Smooth muscle cell (in vitro differentiated cells): ENCODE results near the gene FAM32A. TPM values are rescaled to one million over a fixed set of nuclear protein-coding genes. Genes with fewer than 3 reads are reported as not detected.

ENCODE experiments used
- DNase-seq: peaks from one replicate; lab custom pipeline; 2025; ENCODE audit not compliant: unreplicated experiment; lab: John Stamatoyannopoulos, UW
- H2AFZ ChIP-seq: fragments of 200-600 bp; sonication (generic); 2 replicates; pipeline ENCODE4 v1.6.0; 2016; ENCODE audit warnings: antibody characterized with exemption, low read depth, mild to moderate bottlenecking
- H3F3A ChIP-seq: fragments of 200-600 bp; sonication (generic); 2 replicates; pipeline ENCODE4 v1.6.0; 2017; ENCODE audit warnings: antibody characterized with exemption, low read depth
- H3K27ac ChIP-seq: fragments of 200-600 bp; sonication (generic); 2 replicates; pipeline ENCODE4 v1.5.1; 2016; ENCODE audit warnings: low read depth, mild to moderate bottlenecking
- H3K27me3 ChIP-seq: fragments of 200-600 bp; sonication (generic); 2 replicates; pipeline ENCODE4 v1.6.1; 2016; ENCODE audit warnings: low read depth, mild to moderate bottlenecking
- H3K36me3 ChIP-seq: fragments of 200-600 bp; sonication (generic); 2 replicates; pipeline ENCODE4 v1.5.1; 2016; ENCODE audit warnings: low read depth
- H3K4me1 ChIP-seq: fragments of 200-600 bp; sonication (generic); 2 replicates; pipeline ENCODE4 v1.5.1; 2016; ENCODE audit warnings: low read depth
- H3K4me2 ChIP-seq: fragments of 200-600 bp; sonication (generic); 2 replicates; pipeline ENCODE4 v1.6.0; 2016; ENCODE audit warnings: mild to moderate bottlenecking
- H3K4me3 ChIP-seq: fragments of 200-600 bp; sonication (generic); 2 replicates; pipeline ENCODE4 v1.5.1; 2016; ENCODE audit warnings: mild to moderate bottlenecking
- H3K79me2 ChIP-seq: fragments of 200-600 bp; sonication (generic); 2 replicates; pipeline ENCODE4 v1.6.0; 2016; ENCODE audit warnings: low read depth, mild to moderate bottlenecking
- H3K9ac ChIP-seq: fragments of 200-600 bp; sonication (generic); 2 replicates; pipeline ENCODE4 v1.6.0; 2016; ENCODE audit warnings: low read depth
- H3K9me3 ChIP-seq: fragments of 200-600 bp; sonication (generic); replicated peaks from 2 replicates; pipeline ENCODE4 v1.5.1; 2016; ENCODE audit warnings: low read depth
- H4K20me1 ChIP-seq: fragments of 200-600 bp; sonication (generic); 2 replicates; pipeline ENCODE4 v1.6.0; 2016; ENCODE audit warnings: low read depth
- WGBS: methylation state at CpG from one replicate; pipeline ENCODE4 v1.1.7; 2016; ENCODE audit warnings: low lambda C conversion rate; 5-methylcytosine and 5-hydroxymethylcytosine counted together
- polyA plus RNA-seq: library from polyadenylated mRNA; unstranded; fragments of >200 nt; fragmentation: Nextera tagmentation; extraction: Ambion mirVana; gene quantifications from 2 replicates; pipeline ENCODE4 v1.2.1, GENCODE V29; 2016
- total RNA-seq: library from RNA; depleted of rRNA; stranded (reverse); fragments of >200 nt; gene quantifications from 2 replicates; pipeline ENCODE4 v1.2.3, GENCODE V29; 2014
- TF ChIP-seq, protein P1 (sequence below): fragments of 200-600 bp; sonication (generic); IDR thresholded peaks from 2 replicates; pipeline ENCODE4 v1.5.1; 2017; ENCODE audit warnings: borderline replicate concordance, mild to moderate bottlenecking, antibody characterized with exemption; ENCODE audit not compliant: insufficient read depth, poor library complexity, severe bottlenecking

The FAM32A gene
- total and polyA plus RNA-seq, 2 experiments from 2014 or later: 109 to 132 TPM

DNA sequence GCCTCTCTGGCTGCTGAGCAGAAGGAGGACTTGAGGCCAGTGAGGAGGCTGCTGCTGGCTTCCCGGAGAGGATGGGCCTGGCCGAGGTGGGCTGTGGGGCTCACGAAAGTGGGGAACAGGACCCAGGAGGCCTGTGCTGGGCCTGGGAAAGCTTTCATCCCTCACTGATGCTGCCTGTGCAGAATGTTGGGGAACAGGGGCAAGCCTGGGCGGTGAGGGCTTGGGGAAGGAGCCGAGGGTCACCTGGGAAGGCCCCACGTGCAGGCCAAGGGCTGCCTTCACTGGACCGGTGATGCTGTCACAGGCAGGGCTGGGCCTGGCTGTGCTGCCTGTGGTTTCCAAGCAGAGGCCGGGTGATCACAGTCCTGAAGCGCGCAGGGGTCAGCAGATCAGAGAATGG, 21.9 kb downstream of the FAM32A start:
- Histone ChIP-seq H3K9me3 (no peaks in the 10 kb centered on the region), H3K4me2 (no peak overlapping the region), H3K4me1 (no peaks in the 10 kb centered on the region), H3F3A (no peaks in the 10 kb centered on the region), H3K27me3 (no peaks in the 10 kb centered on the region), H2AFZ (no peak overlapping the region), H3K79me2 (peaks cover 22% of the 10 kb centered on the region), H3K36me3 (peaks cover 8% of the 10 kb centered on the region), H3K27ac (no peak overlapping the region), H4K20me1 (peaks cover 28% of the 10 kb centered on the region), H3K4me3 (no peak overlapping the region), H3K9ac (no peak overlapping the region)
- DNase-seq: no peak
- TF ChIP-seq, protein P1, sequence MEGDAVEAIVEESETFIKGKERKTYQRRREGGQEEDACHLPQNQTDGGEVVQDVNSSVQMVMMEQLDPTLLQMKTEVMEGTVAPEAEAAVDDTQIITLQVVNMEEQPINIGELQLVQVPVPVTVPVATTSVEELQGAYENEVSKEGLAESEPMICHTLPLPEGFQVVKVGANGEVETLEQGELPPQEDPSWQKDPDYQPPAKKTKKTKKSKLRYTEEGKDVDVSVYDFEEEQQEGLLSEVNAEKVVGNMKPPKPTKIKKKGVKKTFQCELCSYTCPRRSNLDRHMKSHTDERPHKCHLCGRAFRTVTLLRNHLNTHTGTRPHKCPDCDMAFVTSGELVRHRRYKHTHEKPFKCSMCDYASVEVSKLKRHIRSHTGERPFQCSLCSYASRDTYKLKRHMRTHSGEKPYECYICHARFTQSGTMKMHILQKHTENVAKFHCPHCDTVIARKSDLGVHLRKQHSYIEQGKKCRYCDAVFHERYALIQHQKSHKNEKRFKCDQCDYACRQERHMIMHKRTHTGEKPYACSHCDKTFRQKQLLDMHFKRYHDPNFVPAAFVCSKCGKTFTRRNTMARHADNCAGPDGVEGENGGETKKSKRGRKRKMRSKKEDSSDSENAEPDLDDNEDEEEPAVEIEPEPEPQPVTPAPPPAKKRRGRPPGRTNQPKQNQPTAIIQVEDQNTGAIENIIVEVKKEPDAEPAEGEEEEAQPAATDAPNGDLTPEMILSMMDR: no peak
- WGBS: 95% methylated on average over 10 of the region's 10 CpGs

DNA sequence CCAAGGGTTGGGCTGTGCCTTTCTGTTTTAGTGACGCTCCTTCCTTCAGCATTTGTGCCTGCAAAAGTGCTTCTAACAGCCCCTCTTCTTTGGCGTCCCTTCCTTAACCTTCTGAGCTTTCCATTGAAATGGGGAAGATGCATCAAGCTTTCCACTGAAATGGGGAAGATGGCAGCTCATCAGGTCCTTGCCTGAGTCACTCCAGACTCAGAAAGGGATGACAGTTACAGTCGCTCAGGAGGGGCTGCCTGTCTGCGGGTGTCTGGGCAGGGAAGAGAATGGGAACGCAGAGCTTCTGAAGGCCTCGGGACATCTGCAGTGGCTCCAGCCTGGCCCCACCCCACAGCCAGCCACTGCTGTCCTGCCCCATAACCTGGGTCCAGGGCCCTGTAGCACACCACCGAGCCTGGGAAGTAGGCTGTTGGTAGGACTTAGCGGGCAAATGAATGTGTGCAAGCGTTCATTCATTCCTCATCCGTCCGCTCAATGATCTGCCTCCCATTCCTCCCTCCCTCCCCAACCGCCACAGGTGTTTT, 22.3 kb downstream of the FAM32A start:
- Histone ChIP-seq H3F3A (no peaks in the 10 kb centered on the region), H3K79me2 (peaks cover 22% of the 10 kb centered on the region), H4K20me1 (peaks cover 28% of the 10 kb centered on the region), H3K27me3 (no peaks in the 10 kb centered on the region), H3K4me3 (no peak overlapping the region), H3K9me3 (no peaks in the 10 kb centered on the region), H3K4me2 (no peak overlapping the region), H2AFZ (no peak overlapping the region), H3K9ac (no peak overlapping the region), H3K4me1 (no peaks in the 10 kb centered on the region), H3K27ac (no peak overlapping the region), H3K36me3 (peaks cover 8% of the 10 kb centered on the region)
- DNase-seq: no peak
- TF ChIP-seq, protein P1: no peak
- 93% methylated on average over 12 of the region's 12 CpGs for WGBS

DNA sequence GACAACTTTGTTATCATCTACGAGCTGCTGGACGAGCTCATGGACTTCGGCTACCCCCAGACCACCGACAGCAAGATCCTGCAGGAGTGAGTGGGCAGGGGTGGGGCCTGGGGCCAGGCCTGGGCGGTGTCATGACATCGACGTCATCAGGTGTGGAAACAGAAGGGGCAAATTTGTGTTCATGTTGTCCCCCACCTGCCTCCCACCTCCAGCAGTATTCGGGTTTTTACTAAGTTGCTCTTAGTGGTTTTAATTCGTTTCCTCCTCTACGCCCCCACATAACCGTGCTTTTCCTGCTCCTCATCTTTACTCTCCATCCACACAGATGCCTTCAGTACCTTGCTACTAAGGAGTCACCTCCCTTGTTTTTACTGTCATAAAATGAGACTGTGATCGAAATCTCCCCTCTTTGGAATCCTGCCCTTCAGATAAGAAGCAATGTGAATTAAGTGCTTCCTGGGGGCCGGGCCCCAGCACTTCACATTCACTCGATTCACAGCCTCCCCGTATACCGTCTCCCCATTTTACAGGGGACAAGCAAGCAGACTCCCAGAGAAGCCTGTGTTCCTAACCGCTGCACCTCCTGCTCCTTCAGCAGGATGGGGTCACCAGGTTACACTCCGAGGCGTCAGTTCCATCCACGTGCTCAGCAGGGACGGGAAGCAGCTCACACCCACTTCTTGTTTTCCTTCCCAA, 23.0 kb downstream of the FAM32A start:
- no peaks in the 10 kb centered on the region for H3F3A ChIP-seq
- H4K20me1 ChIP-seq: peaks cover 28% of the 10 kb centered on the region
- no peak overlapping the region for H2AFZ ChIP-seq
- no peak overlapping the region for H3K27ac ChIP-seq
- no peak overlapping the region for H3K4me2 ChIP-seq
- TF ChIP-seq, protein P1: no peak
- H3K4me3 ChIP-seq: no peak overlapping the region
- peaks cover 25% of the 10 kb centered on the region for H3K79me2 ChIP-seq
- H3K9ac ChIP-seq: no peak overlapping the region
- H3K36me3 ChIP-seq: peaks cover 8% of the 10 kb centered on the region
- 93% methylated on average over 21 of the region's 21 CpGs for WGBS
- no peaks in the 10 kb centered on the region for H3K4me1 ChIP-seq
- no peak for DNase-seq
- H3K27me3 ChIP-seq: no peaks in the 10 kb centered on the region
- H3K9me3 ChIP-seq: no peaks in the 10 kb centered on the region
